Measurements from ENCODE around the gene STOX1.
"Not testable (repeated sequence)": the region's sequence is repeated elsewhere in the genome, so short reads cannot be mapped to it uniquely, and the experiment has no call there.

Gene STOX1

GRCh38 chr10:68895041-68895440, 67.7 kb downstream of the STOX1 start:
- DNase-seq (ENCODE audit: low read depth in 2 of 2): no peak

DNA sequence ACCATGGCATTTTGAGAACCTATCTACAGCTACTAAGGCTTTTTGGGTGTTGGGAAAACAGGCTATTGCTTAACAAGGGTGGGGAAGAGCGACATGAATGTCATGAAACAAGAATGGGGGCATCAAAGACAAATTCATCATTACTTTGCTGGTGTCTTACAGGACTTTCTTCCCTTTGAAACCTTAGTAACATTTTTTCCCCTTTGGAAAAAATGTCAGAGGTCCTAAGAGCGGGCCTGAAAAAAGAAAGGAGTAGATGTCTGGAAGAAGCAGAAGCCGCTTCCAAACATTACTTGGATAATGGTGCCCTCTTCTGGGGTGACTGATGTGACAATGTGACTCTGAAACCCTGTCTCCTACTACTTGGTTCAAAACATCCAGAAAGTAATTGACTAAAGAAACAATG, 70.0 kb downstream of the STOX1 start:
- DNase-seq (ENCODE audit: low read depth in 2 of 2): no peak

- no peak for DNase-seq (ENCODE audit: low read depth in 2 of 2)
Measured at GRCh38 chr10:68899186-68899745, 71.9 kb downstream of the STOX1 start.

DNA sequence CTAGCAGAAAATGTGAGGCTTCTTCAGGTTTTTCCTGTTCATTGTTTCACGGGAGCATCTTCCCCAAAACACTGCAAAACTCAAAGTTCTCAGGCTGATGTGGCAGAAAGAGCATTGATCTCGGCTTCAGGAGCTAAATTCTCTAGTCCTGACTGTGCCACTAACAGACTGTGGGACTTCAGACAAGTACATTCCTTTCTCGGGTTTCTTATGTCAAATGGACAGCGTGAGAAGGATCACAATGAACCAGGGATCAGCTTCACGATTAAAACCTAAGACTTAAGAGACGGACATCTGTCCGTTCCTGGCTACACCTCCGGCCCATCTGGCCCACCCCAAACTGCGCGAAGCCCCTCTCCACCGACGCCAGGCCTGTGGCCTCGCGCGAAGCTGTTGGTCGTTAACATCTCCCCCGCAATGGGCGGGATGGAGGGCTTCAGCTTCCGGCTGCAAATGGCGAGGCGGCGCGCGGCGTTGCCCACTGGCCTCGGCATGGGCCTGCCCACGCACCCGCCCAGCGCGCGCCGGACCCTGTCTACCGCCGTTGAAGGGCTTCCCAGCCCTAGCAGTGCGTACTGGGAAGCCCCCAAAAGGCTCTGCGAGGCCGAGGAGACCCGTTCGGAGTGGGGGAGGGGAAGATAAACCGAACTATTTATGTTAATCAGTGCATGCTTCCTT, 73.2 kb downstream of the STOX1 start:
- DNase-seq (ENCODE audit: low read depth in 2 of 2): no peak

- DNase-seq (ENCODE audit: low read depth in 2 of 2): peak; percentile 93 to 94
Measured at GRCh38 chr10:68901105-68901927, 74.0 kb downstream of the STOX1 start, which contains the start of gene DDX50. Gene DDX50, plus strand, starts transcription at chr10:68901315. Its CDS starts 70 bp downstream, at chr10:68901385.

GRCh38 chr10:68902382-68902781, 75.1 kb downstream of the STOX1 start:
- DNase-seq (ENCODE audit: low read depth in 2 of 2): no peak

DNA sequence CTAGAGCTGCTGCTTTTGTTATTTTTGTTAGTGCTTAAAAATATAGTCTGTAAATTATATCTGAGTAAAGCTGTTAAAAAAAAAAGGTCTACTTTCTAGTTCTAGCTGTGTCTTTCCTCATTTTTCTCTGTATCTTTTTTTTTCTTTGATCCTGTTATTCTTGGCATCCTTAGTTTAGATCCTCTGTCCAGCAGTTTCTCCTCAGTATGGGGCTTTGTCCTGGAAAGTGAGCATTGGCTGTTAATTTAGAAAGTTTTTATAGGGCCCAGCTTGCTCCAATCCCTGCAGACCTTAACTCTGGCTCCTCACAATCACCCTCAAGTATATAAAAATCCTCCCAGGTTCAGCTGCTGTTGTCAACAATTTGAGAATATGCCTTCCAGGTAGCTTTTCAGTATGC, 97.3 kb downstream of the STOX1 start:
- DNase-seq (ENCODE audit: low read depth in 2 of 2): no peak

DNA sequence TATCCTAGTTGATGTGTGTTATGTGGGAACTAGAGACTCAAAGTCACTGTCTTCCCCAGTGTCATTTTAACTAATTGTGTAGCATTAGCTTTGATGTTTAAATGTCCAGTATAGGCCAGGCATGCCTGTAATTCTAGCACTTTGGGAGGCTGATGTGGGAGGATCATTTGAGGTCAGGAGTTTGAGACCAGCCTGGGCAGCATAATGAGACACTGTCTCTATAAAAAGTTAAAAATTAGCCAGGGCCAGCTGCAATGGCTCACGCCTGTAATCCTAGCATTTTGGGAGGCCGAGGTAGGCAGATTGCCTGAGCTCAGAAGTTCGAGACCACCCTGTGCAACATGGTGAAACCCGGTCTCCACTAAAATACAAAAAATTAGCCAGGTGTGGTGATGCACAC, 98.2 kb downstream of the STOX1 start:
- DNase-seq (ENCODE audit: low read depth in 2 of 2): no peak

GRCh38 chr10:68929157-68929556, 101.8 kb downstream of the STOX1 start:
- not testable (repeated sequence) for DNase-seq (ENCODE audit: low read depth in 2 of 2)

GRCh38 chr10:68929888-68930287, 102.6 kb downstream of the STOX1 start:
- DNase-seq (ENCODE audit: low read depth in 2 of 2): not testable (repeated sequence)

GRCh38 chr10:68932860-68933259, 105.5 kb downstream of the STOX1 start:
- not testable (repeated sequence) for DNase-seq (ENCODE audit: low read depth in 2 of 2)

GRCh38 chr10:68934994-68935393, 107.7 kb downstream of the STOX1 start:
- DNase-seq (ENCODE audit: low read depth in 2 of 2): no peak

DNA sequence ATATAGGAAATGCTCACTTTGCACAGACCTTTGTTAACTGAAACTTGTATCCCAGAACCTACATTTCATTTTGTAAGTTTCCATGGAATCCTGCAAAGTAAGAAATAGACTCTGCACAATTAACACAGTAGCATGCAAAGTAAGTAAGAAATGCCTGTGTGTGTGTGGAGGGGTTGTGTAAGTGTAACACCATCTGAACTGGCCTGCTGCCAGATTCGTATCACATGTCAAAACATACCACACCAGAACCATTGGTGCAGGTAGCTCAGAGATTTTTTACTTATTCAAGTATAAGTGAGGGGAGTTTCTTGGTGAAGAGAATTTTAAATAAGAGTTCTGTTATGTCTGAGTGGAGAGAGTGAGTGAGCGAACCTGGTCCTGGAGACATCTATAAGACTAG, 110.8 kb downstream of the STOX1 start:
- DNase-seq (ENCODE audit: low read depth in 2 of 2): no peak

GRCh38 chr10:68938884-68939283, 111.6 kb downstream of the STOX1 start:
- DNase-seq (ENCODE audit: low read depth in 2 of 2): no peak

DNA sequence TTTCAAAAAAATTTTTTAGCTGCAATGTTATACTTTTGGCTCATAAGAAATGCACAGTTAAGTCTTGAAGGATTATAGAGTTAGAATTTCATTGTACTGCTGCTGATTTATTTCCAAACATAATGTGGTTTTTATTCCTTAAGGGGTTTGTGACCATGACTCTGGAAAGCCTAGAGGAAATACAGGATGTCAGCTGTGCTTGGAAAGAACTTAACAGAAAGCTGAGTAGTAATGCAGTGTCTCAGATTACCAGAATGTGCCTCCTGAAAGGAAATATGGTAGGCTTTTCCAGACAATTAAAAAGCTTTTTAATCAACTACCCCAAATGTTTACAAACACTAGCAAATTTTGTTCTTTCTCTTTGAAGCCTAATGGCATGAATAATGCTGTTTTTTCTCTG, 113.6 kb downstream of the STOX1 start:
- not testable (repeated sequence) for DNase-seq (ENCODE audit: low read depth in 2 of 2)
